DMS 273 treated with DMSO at 0.1 percent for 48 hours (cell line): ENCODE measurements around the gene MYO5C.
A peak's percentile ranks its signal among the peaks of the same experiment; 100 is the strongest.

Source experiments
- DNase-seq: peaks from one replicate; lab custom pipeline; 2025; lab: John Stamatoyannopoulos, UW

Gene MYO5C, protein sequence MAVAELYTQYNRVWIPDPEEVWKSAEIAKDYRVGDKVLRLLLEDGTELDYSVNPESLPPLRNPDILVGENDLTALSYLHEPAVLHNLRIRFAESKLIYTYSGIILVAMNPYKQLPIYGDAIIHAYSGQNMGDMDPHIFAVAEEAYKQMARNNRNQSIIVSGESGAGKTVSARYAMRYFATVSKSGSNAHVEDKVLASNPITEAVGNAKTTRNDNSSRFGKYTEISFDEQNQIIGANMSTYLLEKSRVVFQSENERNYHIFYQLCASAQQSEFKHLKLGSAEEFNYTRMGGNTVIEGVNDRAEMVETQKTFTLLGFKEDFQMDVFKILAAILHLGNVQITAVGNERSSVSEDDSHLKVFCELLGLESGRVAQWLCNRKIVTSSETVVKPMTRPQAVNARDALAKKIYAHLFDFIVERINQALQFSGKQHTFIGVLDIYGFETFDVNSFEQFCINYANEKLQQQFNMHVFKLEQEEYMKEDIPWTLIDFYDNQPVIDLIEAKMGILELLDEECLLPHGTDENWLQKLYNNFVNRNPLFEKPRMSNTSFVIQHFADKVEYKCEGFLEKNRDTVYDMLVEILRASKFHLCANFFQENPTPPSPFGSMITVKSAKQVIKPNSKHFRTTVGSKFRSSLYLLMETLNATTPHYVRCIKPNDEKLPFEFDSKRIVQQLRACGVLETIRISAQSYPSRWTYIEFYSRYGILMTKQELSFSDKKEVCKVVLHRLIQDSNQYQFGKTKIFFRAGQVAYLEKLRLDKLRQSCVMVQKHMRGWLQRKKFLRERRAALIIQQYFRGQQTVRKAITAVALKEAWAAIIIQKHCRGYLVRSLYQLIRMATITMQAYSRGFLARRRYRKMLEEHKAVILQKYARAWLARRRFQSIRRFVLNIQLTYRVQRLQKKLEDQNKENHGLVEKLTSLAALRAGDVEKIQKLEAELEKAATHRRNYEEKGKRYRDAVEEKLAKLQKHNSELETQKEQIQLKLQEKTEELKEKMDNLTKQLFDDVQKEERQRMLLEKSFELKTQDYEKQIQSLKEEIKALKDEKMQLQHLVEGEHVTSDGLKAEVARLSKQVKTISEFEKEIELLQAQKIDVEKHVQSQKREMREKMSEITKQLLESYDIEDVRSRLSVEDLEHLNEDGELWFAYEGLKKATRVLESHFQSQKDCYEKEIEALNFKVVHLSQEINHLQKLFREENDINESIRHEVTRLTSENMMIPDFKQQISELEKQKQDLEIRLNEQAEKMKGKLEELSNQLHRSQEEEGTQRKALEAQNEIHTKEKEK (N-terminal part only)

DNA sequence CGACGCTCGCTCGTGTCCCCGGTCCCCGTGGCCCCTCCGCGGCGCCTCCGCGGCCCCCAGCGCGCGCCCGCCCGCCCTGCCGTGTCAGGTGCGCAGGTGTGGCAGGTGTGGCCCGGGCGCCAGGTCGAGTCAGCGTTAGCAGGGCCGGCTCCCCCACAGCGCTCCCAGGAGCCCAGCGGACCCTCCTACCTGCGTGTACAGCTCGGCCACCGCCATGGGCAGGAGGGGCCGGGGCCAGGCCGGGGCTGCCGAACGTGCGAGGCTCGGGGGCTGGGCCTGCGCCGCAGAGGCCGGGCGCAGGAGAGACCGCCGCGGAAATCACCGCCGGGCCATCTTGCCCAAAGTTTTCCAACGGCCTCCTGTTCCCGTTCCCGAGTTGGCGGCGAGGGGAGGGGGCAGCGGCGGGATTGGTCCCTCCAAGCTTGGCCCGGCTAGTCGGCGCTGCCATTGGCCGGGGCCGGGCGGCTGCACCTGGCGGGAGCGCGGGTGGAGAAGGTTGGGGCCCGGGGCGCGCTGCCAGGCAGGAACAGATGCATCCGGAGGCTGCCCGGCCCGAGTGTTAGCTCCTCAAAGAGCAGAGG, at the start of gene MYO5C:
Gene MYO5C, minus strand, starts transcription at position 384 of the 581 bp plus-strand sequence. Its CDS starts 168 bp downstream, at position 216.
- peak; percentile 79 for DNase-seq

DNA sequence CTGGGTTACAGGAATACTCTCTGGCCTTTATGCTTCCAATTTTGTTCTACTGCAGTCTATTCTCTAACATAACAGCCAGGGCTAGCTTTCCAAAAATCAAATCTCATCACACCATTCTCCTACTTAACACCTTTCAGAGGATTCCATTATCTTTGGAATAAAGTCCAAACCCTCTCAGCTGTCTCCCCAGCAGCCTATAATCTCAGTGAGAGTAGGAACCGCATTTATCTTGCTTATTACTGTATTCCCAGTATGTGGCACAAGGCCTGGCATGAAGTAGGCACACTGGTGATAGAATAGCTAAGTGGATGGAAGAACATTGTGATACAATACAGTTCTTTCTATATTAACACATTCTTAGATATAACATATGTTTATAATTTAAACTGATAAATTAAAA, 49.0 kb upstream of the MYO5C start:
- DNase-seq, result no peak

DNA sequence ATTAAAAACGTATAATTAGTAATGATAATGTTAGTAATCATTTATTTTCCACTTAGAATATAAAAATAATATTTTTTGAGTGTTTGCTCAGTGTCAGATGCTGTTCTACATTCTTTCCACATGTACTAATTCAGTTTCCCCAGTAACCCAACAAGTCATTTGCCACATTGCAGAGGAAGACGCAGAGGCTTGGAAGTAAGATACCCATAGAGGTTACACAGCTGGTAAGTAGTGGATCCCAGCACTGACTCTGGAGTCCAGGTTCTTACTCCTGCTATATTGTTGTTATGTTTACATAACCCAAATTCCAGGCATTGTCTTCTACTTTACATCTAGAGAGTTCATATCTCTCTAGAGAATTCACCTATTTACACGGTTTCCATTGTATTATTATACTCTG, 48.2 kb upstream of the MYO5C start:
- no peak for DNase-seq

DNA sequence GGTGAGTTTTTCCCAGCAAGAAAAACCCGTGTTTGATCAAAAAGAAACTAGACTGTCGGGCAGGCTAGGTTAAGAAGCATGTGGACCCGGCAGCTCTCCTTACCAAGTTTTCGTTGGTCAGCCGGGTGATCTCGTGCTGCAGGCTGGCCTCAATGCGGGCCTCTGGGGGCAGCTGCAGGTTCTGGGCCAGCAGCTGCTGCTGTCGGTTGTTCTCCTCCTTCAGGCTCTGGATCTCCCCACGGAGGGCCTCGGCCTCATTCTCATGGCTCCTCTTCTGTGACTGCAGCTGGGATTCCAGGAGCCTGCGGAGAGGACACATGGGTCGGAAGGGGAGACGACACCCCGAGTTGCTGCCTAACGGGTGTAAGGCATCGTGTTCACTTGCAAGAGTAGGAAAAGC, 44.5 kb upstream of the MYO5C start:
- DNase-seq, result no peak

DNA sequence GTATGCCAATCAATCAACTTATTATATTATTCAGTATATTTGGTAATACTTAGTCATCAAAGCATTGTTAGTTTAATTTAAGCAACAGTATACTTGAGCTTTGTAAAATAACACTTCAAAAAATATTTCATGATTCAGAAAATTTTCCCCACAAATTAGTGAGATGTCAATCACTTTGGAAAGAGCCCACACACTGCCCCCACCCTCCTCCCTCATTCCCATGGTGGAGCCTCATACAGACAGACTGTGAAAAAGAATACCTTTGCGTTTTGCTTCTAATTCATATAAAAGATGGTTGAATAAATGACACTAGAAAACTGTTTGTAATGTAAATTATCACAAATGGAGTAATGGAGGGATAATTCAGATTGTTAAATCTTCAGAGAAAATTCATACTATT, 43.3 kb upstream of the MYO5C start:
- no peak for DNase-seq

DNA sequence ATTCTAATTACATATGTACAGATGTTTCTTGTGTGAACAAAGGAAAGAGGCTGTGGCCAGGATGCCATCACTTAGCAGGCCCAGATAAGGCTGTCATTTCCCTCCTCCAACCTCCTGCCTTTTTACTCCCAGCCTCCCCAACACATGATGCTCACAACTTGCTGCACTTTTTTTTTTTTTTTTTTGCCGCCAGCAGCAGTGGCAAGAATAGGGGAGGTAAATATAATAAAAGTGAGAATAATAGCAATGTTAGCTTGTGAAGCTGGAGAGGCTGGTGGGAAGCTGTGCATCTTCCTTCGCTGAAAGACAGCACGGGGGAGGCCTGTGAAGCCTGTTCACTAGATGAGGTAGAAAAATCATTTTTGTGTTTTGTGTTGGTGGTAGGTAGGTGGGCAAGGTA, 42.5 kb upstream of the MYO5C start:
- DNase-seq, result no peak

DNA sequence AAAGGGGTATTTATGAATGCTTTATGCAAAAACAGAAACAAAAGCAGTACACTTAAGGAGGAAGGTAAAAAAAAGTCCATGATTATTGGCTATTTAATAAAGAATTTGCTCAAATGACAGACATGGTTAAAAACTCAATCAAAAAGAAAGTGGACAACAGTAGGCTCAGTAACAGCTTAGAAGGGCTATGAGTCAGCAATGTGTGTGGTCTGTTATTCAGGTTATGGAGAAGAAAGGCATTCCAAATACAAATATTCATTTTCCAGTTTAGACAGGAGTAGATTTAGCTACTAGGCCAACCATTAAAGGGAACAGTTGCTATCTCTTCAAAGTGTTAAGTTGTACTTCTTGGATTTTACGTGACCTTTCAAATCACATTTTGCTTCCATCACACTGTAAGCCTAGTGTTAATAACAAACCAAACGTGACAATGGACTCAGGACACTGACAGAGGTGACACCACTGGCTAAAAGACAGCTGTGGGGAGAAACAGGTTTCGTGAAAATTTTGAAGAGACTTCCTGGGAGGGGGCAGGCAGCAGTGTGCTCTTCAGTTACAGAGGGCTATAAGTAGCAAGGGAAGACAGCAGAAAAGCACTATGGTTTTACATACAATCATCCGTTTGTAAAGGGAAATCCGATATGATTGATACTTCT, 41.7 kb upstream of the MYO5C start:
- no peak for DNase-seq

DNA sequence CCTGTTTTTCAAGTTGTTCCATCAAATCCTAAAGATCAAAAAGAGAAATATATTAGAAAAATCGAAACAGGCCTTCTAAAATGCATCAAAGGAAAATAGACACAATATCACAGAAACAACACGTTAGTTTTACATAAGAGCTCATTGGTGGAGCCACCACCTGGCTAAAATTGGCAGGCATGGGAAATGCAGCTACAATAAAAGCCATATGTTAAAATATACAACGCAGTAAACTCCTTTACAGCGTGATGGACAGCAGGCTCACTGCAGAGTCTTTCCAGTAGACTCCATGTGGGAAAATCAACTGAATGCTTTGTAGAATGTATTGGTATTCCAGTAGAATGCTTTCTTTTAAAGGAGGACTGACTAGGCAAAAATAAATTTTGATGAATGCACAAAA, 40.9 kb upstream of the MYO5C start:
- no peak for DNase-seq

DNA sequence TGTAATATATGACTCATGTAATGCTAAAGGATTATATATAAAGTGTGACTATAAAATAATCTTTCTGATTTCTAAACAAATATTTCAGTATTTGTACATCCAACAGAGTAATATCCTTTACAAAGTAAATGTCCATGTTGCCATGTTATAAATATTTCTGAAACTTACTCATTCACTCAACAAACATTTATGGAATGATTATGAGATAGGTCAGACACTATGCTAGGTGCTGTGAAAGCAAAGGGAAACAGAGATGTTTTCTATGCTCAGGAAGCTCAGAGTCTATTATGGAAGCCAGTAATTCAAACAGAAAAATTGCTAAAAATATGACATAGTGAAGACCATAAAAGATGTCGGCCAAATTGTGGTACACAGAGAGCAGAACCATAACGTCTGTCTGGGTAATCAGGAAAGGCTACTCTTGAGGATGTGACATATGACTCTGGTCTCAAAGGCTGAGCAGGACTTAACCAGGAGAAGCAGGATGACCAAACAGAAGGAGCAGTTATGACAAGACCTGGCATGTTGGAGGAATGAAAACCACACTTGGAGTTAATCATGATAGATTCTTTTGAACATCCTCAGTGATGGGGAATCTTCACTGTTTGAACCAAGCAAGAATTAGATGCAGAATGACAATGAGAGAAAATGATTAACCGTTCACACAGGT, 39.0 kb upstream of the MYO5C start:
- DNase-seq, result no peak

DNA sequence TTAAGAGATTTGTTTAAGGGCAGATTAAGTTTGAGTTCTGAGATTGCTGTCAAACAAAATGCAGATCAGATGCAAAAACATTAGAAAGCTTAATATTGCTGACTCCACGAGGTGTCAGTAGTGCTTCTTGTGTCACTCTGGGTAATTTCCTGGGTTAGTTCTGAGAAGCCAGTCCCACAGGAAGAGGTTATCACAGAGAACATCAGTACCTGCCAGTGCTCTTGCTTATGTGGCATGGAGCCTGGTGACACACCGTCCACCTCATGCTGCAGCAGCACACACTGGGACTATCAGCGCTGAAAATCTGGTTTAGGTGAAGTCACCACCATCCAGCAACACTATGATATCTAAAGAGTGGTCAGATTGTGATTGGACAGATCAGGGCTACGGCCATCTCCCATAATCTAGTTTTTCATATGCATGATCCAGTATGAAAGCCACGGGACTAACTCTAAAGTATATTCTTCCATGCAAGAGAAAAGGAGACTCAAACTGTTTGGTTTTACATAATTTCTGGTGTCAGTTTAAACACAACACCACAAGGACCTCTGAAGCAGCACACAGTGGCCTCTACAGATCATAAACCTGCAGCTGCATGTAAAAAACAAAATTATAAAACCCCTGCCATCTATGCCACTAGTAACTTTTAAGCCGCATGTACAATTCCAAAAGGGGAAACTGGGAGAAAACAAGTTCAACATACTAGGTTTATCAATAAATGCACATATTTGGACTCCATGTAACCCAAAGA, 36.1 kb upstream of the MYO5C start:
- no peak for DNase-seq

DNA sequence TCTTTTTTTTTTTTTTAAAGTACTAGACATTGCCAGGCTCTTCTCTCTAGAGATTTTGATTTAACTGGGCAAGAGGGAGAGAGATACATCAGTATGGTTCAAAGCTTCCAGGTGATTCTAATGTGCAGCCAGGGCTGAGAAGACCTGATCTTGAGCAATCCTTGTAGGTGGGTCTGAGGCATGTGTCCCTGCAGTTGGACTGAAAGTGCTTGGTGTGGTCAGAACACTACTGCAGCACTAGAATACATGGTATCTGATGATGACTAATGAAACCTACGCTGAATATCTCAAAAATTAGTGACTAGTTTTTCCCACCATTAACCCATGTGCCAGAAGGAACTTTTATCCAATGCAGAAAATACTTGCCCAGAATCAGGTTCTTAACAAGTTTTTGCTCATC, 34.4 kb upstream of the MYO5C start:
- DNase-seq, result no peak

DNA sequence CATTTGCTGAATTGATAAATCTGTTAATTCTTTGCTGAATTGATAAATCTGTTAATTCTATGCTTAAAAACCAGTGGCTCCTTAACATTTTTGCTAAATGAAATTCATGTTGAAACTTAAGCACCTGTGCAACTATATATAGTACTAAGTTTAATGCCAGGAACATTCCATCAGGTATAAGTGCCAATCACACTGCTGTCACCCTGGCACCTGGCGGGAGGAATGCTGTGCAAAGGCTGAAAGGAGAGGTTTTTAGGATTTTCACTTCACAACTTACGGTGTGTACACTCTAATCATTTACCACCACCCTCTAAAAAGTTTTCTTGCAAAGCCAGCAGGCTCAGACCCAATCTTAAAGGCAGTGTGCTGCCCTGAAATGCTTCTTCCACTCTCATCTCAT, 33.5 kb upstream of the MYO5C start:
- DNase-seq, result no peak

DNA sequence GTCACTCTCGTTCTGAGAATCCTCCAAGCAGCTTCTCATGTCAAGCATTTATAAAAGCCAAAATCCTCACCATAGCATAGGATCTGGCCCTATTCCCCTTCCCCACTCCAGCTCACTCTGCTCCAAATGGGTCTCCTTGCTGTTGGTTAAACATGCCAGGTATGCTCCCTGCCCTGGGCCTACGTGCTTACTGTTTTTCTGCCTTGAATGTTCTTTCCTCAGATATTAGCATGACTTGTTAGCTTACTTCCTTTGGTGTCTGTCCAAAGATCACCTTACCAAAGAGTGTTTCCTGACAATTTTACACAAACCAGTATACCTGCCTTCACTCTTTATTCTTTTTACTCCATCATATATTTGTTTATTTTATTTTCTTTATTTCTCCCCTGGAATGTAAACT, 33.1 kb upstream of the MYO5C start:
- no peak for DNase-seq

DNA sequence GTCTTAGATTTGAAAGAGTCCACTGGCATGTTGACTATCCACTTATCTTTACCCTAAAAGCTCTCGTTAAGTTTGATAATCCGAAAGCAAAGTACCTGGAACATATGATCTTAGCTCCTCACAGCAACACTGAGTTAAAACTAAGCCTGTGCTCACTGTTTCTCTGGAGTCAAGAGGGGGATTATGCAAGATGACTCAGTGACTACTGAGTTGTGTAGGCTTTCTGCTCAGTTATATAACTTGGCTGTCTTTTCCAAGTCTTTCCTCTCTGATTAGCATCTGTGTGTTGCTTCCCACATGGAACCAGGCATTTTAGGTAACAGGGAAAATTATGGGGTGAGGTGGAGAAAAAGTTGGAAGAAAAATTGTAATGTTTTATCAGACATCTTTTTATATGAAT, 31.2 kb upstream of the MYO5C start:
- no peak for DNase-seq

DNA sequence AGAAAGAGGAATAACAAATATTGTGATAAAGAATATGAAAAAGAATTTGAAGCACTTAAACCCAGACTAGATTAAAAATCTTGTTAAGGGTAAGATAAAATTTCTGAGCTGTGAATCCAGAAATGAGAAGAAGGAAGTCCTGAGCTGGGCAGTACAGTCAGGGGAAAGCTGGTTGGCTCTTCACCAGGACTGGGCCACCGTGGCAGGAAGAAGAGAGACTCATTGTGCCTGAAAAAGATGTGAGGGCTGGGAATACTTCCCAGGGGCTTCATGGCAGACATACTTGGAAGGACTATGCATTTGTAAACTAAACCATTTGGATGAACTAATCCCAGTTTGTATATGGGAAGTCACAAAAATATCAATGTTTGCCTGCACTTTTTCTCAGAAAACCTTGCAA, 28.5 kb upstream of the MYO5C start:
- DNase-seq, result no peak

DNA sequence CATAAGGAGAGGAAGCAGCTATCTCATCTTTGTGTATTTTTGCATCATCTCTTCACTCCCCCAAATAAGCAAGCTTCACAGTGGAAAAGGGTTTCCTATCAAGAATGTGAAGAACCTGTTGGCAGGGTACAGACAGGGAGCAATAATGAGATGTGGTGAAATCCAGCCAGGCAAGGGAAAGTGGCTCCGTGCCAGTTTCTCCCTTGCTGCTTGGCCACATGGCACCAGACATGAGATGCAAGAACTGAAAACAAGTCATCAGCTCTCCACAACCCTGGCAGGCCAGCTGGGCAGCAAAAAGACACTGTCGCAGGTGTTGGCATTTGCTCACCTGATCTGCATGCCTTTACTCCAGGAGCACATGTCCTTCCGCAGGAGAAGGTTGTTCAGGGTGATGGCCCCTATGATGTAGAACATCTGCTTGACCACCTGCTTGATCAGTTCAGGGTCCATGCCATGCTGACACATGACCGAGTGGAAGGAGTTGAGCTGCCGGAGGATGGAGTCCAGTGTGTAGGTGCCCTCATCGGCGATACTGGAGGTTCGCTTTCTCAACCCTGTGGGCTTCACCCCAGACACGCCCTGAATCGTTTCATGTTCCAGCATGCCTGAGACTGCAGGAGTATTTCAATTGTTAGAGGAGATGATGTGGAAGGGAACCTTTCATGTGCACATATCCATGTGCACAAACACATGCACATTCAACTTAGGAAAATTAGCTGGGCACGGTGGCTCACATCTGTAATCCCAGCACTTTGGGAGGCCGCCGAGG, 23.3 kb upstream of the MYO5C start:
- DNase-seq, result no peak

DNA sequence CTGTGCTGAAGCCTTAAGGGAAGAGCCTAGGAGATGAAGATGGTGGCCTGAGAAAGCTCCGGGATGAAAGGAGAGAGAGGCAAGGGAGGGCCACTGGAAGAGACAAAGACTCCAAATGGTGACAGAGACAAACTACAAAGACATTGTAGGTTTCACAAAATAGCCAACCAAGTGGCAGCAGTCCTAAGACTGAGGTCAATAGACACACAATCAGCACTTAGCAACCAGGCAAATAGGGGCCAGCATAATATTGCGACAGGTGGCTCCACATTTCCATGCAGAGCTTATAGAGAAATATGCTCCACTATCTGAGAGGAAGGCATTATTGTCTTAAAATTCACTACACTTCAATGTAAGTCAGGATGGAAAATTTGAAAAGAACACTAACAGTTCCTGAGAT, 22.1 kb upstream of the MYO5C start:
- no peak for DNase-seq

DNA sequence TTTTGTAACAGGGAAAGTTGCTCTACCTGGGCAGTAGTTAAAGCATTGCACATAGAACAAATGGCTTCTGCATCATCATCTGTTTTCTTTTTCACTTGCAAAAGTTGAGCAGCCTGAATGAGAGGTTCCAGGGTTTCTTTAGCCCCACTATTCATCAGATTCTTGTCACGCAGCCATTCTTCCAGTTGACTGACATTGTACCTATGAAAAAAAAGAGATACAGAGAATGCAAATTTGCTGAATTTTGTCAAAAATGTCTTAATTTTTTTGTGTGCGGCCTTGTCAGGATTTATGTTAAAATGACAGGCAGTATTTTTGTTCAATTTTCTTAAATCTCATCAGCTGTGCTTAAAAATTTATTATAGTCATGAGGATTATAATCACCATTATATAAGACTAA, 21.4 kb upstream of the MYO5C start:
- DNase-seq, result no peak

DNA sequence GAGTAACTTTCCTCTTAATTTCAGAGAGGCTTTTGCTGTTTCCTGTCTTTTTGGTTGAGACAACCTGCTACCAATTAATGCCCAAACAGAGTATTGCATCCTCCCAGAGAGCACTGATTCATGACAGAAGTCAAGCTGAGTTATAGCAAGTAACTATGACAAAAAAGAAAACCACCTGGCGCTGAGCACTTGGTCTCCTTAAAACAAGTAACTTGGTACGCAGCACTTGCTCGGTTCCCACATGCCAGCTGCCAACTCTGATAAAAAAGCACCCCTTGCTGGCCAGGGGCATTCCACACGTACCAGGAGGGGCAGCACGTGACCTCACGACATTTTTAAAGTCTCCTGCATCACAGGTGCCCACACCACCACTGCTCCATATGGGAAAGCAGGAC, 13.5 kb upstream of the MYO5C start:
- DNase-seq, result no peak
